ENCODE data around the gene SPRED2. TPM values are rescaled to one million over a fixed set of nuclear protein-coding genes. Genes with fewer than 3 reads are reported as not detected.

Gene SPRED2
- total RNA-seq, 1 experiment from 2014 or later: 33.3 TPM

DNA sequence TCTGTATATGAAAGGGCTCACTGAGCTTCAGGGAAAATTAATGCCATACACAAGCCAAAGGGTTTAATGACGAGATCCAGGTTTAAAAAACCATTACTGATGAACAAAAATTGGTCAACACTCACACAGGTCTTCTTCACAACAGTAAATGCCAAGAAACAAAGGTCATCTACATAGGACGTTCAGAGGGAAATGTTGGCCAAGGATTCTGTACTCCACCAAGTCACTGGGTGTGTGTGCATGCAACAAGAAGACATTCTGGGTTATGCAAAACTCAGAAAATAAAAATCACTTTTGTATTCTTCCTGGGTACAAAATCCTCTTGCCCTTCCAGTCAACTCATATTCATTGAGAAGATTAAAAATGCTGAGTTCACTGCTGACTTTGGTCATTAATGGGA, 126.5 kb downstream of the SPRED2 start:
- H3K4me1 Mint-ChIP-seq (ENCODE audit: low read depth, unreplicated experiment): no peaks in the 10 kb centered on the region
- H3K27me3 Mint-ChIP-seq (ENCODE audit: unreplicated experiment): no peaks in the 10 kb centered on the region
- BruUV-seq (replicated peaks): no TSS peak
- H3K4me3 Mint-ChIP-seq (ENCODE audit: low read depth, unreplicated experiment): no peak overlapping the region
- no peaks in the 10 kb centered on the region for H3K9me3 Mint-ChIP-seq (ENCODE audit: low read depth, unreplicated experiment)
- intact Hi-C loops (cut with micrococcal nuclease; ENCODE audit: unreplicated experiment): no loop called here
- H3K27ac Mint-ChIP-seq (ENCODE audit: unreplicated experiment): no peak overlapping the region
- no peak for DNase-seq
- CTCF ChIA-PET: interaction anchor here (0.6 kb wide), 1 partner anchor 1193 kb away, joined by 3 read pairs; no protein-coding TSS in a partner anchor
- TF ChIP-seq, protein P1, sequence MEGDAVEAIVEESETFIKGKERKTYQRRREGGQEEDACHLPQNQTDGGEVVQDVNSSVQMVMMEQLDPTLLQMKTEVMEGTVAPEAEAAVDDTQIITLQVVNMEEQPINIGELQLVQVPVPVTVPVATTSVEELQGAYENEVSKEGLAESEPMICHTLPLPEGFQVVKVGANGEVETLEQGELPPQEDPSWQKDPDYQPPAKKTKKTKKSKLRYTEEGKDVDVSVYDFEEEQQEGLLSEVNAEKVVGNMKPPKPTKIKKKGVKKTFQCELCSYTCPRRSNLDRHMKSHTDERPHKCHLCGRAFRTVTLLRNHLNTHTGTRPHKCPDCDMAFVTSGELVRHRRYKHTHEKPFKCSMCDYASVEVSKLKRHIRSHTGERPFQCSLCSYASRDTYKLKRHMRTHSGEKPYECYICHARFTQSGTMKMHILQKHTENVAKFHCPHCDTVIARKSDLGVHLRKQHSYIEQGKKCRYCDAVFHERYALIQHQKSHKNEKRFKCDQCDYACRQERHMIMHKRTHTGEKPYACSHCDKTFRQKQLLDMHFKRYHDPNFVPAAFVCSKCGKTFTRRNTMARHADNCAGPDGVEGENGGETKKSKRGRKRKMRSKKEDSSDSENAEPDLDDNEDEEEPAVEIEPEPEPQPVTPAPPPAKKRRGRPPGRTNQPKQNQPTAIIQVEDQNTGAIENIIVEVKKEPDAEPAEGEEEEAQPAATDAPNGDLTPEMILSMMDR (IDR thresholded peaks at IDR 0.05; ENCODE audit: unreplicated experiment): no peak
- H3K36me3 Mint-ChIP-seq (ENCODE audit: insufficient read depth, unreplicated experiment): no peaks in the 10 kb centered on the region

DNA sequence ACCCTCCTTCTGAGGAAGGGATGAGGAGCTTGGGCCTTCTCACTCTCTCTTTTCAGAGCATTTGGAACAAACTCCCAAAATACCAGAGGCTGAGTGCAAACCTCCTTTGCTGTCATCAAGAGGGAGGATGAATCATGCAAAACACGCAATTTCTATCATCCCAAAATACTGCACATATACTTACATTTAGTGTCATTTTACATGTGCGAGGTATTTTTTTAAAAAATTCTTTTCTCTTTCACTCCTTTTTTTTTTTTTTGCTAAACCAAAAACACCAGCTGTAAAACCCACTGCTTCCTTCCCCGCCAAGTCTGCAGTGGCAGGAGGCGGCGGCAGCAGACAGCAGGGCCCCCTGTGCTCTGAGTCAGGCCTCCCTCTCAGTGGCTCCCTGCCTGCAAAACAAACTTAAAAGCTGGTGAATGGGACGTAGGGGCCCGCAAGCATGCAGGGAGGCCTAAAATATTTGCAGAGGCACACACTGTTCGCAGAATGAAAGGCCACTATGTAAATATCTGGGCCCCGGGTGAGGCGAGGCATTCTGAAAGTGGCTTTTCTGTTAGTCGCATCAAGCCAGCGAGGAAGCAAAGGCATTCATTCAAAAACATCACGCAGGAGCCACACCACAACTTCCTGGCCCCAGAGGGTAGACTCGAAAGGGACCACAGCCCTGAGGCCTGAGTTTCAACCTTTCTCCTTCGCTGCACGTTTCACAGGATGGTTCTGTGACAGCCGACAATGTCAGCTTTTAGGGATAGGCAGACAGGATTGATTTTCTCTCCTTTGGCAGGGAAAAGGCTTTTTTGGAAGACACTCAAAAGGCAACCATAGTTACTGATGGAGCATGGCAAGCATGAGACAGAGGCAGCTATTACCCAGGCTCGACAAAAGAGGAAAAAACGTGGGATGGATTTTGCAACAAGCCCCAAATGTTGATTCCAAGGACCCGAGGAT, 131.4 kb downstream of the SPRED2 start:
- intact Hi-C loops (cut with micrococcal nuclease; ENCODE audit: unreplicated experiment): no loop called here
- BruUV-seq (replicated peaks): no TSS peak

DNA sequence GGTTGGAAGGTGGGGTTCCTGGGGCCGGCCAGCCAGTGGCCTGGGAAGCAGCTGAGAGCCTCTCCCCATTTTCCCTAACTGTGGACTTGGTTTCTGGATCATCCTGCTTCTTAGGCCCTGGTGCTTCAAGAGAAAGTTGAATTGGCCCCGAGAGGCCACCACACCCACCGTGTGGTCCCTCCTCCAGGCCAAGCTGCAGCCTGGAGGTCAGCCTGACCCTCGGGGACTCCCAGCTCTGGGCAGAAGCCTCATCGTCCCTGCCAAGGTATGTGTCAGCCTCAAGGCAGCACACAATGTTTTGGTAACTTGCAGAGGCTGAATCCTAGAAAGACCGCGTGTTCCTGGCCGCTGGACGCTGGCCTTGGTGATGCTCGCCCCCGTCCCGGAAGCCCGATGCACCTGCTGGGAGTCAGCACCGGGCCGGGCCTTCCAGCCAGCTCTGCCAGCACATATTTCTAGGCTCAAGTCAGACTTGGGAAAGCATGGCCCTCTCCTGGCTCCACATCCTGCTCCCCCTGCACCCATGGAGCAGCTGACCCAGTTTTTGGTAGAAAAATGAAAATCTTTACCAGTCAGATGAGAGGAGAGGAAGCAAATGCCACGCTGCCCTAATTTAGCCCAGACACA, 132.2 kb downstream of the SPRED2 start:
- H3K27ac Mint-ChIP-seq (ENCODE audit: unreplicated experiment): no peak overlapping the region
- no peak for DNase-seq

More for the DNA sequence above, 131.4 kb downstream of the SPRED2 start:
- Mint-ChIP-seq H3K4me1 (ENCODE audit: low read depth, unreplicated experiment) (no peaks in the 10 kb centered on the region), H3K36me3 (ENCODE audit: insufficient read depth, unreplicated experiment) (no peaks in the 10 kb centered on the region), H3K27me3 (ENCODE audit: unreplicated experiment) (no peaks in the 10 kb centered on the region), H3K4me3 (ENCODE audit: low read depth, unreplicated experiment) (no peak overlapping the region), H3K9me3 (ENCODE audit: low read depth, unreplicated experiment) (no peaks in the 10 kb centered on the region), H3K27ac (ENCODE audit: unreplicated experiment) (no peak overlapping the region)
- CTCF ChIA-PET: no interaction called here
- no peak for DNase-seq
- TF ChIP-seq, protein P1 (IDR thresholded peaks at IDR 0.05; ENCODE audit: unreplicated experiment): no peak

DNA sequence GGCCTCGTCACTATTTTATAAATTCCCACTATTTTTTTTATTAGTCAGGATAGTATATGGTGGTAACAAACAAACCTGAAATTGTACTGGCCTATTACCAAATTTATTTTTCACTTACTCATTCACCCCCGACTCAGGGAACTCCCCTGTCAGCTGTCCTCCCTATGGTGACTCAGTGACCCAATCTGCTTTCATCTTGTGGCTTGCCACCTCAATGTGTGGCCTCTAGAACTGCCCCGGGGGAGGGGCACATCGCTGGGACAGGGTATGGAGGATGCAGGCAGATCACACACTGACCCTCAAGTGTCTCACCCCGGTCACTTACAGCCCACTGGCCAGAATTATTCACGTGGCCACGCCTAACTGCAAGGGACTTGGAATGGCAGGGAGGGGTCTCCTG, 133.2 kb downstream of the SPRED2 start:
- no peak overlapping the region for H3K27ac Mint-ChIP-seq (ENCODE audit: unreplicated experiment)
- no peak for DNase-seq

More for the DNA sequence above, 132.2 kb downstream of the SPRED2 start:
- Mint-ChIP-seq H3K36me3 (ENCODE audit: insufficient read depth, unreplicated experiment) (no peaks in the 10 kb centered on the region), H3K4me1 (ENCODE audit: low read depth, unreplicated experiment) (no peaks in the 10 kb centered on the region), H3K27me3 (ENCODE audit: unreplicated experiment) (no peaks in the 10 kb centered on the region), H3K9me3 (ENCODE audit: low read depth, unreplicated experiment) (no peaks in the 10 kb centered on the region), H3K4me3 (ENCODE audit: low read depth, unreplicated experiment) (no peak overlapping the region)
- intact Hi-C loops (cut with micrococcal nuclease; ENCODE audit: unreplicated experiment): no loop called here
- TF ChIP-seq, protein P1 (IDR thresholded peaks at IDR 0.05; ENCODE audit: unreplicated experiment): no peak
- BruUV-seq (replicated peaks): no TSS peak
- CTCF ChIA-PET: no interaction called here

More for the DNA sequence above, 133.2 kb downstream of the SPRED2 start:
- no peaks in the 10 kb centered on the region for H3K27me3 Mint-ChIP-seq (ENCODE audit: unreplicated experiment)
- TF ChIP-seq, protein P1 (IDR thresholded peaks at IDR 0.05; ENCODE audit: unreplicated experiment): no peak
- H3K4me3 Mint-ChIP-seq (ENCODE audit: low read depth, unreplicated experiment): no peak overlapping the region
- intact Hi-C loops (cut with micrococcal nuclease; ENCODE audit: unreplicated experiment): no loop called here
- H3K4me1 Mint-ChIP-seq (ENCODE audit: low read depth, unreplicated experiment): no peaks in the 10 kb centered on the region
- no TSS peak for BruUV-seq (replicated peaks)
- H3K36me3 Mint-ChIP-seq (ENCODE audit: insufficient read depth, unreplicated experiment): peaks cover 4% of the 10 kb centered on the region
- CTCF ChIA-PET: no interaction called here
- no peaks in the 10 kb centered on the region for H3K9me3 Mint-ChIP-seq (ENCODE audit: low read depth, unreplicated experiment)
